Heart right ventricle (tissue), 16 donors: ENCODE results near the gene NRDC. TPM values are rescaled to one million over a fixed set of nuclear protein-coding genes. Genes with fewer than 3 reads are reported as not detected.

Experiments used
- ATAC-seq, 8 donors: fragments of 200-7000 bp; cut with Tn5 transposase; one replicate each; pipeline ENCODE4 v1.9.1; 2020; ENCODE audit warnings: mild to moderate bottlenecking in 8 of 8, moderate library complexity in 8 of 8, moderate number of reproducible peaks in 1 of 8
- DNase-seq, 2 donors: peaks; one replicate each; pipeline ENCODE4 v3.0.0-alpha.2; 2020
- H3K27ac ChIP-seq, 10 donors: fragments of 200-600 bp; sonication (generic) in 2 of 10; one replicate each; pipeline versions ENCODE4 v1.5.0 to v1.8.0; 2020 to 2022; ENCODE audit warnings: mild to moderate bottlenecking in 3 of 10
- H3K27me3 ChIP-seq, 7 donors: fragments of 200-600 bp; one replicate each; pipeline ENCODE4 v1.8.0; 2021 to 2022; ENCODE audit warnings: mild to moderate bottlenecking in 2 of 7
- H3K36me3 ChIP-seq, 9 donors: fragments of 200-600 bp; sonication (generic) in 1 of 9; one replicate each; pipeline versions ENCODE4 v1.5.0 to v1.8.0; 2020 to 2022; ENCODE audit warnings: mild to moderate bottlenecking in 2 of 9
- H3K4me1 ChIP-seq, 9 donors: fragments of 200-600 bp; sonication (generic) in 1 of 9; one replicate each; pipeline versions ENCODE4 v1.5.0 to v1.8.0; 2020 to 2022; ENCODE audit warnings: mild to moderate bottlenecking in 4 of 9
- H3K4me3 ChIP-seq, 10 donors: fragments of 200-600 bp; sonication (generic) in 2 of 10; one replicate each; pipeline versions ENCODE4 v1.5.0 to v1.8.0; 2020 to 2022; ENCODE audit warnings: mild to moderate bottlenecking in 7 of 10, moderate library complexity in 2 of 10
- H3K9me3 ChIP-seq, 11 donors: fragments of 200-600 bp in 10 of 11; sonication (generic) in 2 of 11; one replicate each; pipeline versions ENCODE4 v1.5.0 to v1.8.0; 2013 to 2022; ENCODE audit warnings: mild to moderate bottlenecking in 2 of 11, control low read depth in 1 of 11, moderate library complexity in 1 of 11
- WGBS, 2 donors: extraction: QIAGEN DNeasy Blood & Tissue Kit; methylation state at CpG; one replicate each; pipeline ENCODE4 v1.1.7; 2013; ENCODE audit warnings: inconsistent platforms in 1 of 2; 5-methylcytosine and 5-hydroxymethylcytosine counted together
- intact Hi-C, 10 donors: fragments of 100-400 bp; cut with DNase I; formaldehyde crosslinking; loops; one replicate each; pipeline versions ENCODE4 v1.11.1 to v1.14.2; 2022
- polyA plus RNA-seq, 2 donors: library from polyadenylated mRNA; stranded (reverse); fragments of 200-250 nt; gene quantifications; one replicate each; pipeline ENCODE4 v1.2.3, GENCODE V29; 2013
- total RNA-seq, 10 donors: library from RNA; stranded (reverse); fragmentation: NEBNext Ultra II Directional in 3 of 10; extraction: Animal tissue kit (Norgen Biotek cat#: 25700) in 3 of 10; gene quantifications; one replicate each; pipeline versions ENCODE4 v1.2.1 to v1.2.4, GENCODE V29; 2021 to 2023
- TF ChIP-seq, protein P1 (sequence below), 9 donors: fragments of 200-600 bp; sonication (generic) in 2 of 9; IDR thresholded peaks; one replicate each; pipeline versions ENCODE4 v1.5.0 to v1.8.0; 2021 to 2022; ENCODE audit warnings: antibody characterized with exemption in 9 of 9, mild to moderate bottlenecking in 5 of 9, moderate library complexity in 1 of 9
- donor health status: Arrhythmogenic right ventricular cardiomyopathy.
- donor health status: ischemic (EF 13 %, LVEDD 7.1; RV severe dilation, severe dysfunction).
- donor health status: healthy with polysubstance abuse.
- donor health status: DM: no; HTN: yes; CAD: no.
- donor health status: DM: no; HTN: no; CAD: no.
- donor health status: ischemic (EF 25% LVEDD 6.9; RV normal size, moderate dysfunction).
- donor health status: ischemic (EF 25% LVEDD 5.7; RV mildly dilated, moderate dysfunction).
- donor health status: healthy.
- donor health status: DM: yes; HTN: yes; CAD: no.
- donor health status: Ischemic cardiomyopathy.
- donor health status: ischemic (EF 35%, LVEDD 5.7; RV mildly dilated, moderate dysfunction).
- donor health status: nonischemic (EF 11% LVEDD 7.7; RV severe dilation, severe dysfunction).
- donor health status: DM: yes; HTN: yes; CAD: no.
- donor health status: PGD.
- donor health status: ischemic (EF 29% LVEDD 5.4; RV normal size, mild dysfunction).
- donor health status: nonischemic (EF 23%, LVEDD 6.1; RV moderate dilation, normal function).

The NRDC gene
- total and polyA plus RNA-seq, 12 donors = 77.8 to 228 (median 135) TPM

DNA sequence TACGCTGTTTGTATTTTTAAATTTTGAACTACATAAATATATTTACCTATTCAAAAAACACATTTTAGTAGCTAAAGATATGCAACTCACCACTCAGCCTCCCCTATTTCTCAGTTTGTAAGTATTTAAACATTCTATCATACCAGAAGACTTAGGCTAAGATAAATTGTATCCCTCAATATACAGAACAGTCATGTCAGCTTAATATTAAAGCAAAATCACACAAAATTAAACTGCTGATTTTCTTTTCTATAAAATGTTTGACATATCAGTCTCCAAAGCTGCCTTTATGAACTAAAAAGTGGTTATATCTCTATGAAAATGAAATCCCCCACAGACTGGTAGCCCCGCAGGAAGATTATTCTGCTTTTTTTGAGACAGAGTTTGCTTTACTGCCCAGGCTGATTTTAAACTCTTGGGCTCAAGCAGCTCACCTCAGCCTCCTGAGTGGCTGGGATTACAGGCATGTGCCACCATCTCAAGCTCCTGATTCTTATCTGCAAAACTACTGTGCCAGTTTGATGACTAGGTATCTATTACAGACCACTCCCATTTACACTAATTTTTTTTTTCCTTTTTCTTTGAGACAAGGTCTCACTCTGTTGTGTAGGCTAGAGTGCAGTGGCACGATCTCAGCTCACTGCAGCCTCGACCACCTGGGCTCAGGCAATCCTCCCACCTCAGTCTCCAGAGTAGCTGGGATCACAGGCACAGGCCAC, 37.6 kb downstream of the NRDC start:
- Histone ChIP-seq H3K9me3 (no peaks in the 10 kb centered on the region), H3K27me3 (no peaks in the 10 kb centered on the region), H3K36me3 (peaks cover 0 to 47% (median 11%) of the 10 kb centered on the region in 9 donors), H3K4me3 (no peak overlapping the region), H3K4me1 (no peaks in the 10 kb centered on the region), H3K27ac (no peak overlapping the region)
- DNase-seq (no peak), ATAC-seq (no peak)
- intact Hi-C loops = no loop called here
- TF ChIP-seq, protein P1, sequence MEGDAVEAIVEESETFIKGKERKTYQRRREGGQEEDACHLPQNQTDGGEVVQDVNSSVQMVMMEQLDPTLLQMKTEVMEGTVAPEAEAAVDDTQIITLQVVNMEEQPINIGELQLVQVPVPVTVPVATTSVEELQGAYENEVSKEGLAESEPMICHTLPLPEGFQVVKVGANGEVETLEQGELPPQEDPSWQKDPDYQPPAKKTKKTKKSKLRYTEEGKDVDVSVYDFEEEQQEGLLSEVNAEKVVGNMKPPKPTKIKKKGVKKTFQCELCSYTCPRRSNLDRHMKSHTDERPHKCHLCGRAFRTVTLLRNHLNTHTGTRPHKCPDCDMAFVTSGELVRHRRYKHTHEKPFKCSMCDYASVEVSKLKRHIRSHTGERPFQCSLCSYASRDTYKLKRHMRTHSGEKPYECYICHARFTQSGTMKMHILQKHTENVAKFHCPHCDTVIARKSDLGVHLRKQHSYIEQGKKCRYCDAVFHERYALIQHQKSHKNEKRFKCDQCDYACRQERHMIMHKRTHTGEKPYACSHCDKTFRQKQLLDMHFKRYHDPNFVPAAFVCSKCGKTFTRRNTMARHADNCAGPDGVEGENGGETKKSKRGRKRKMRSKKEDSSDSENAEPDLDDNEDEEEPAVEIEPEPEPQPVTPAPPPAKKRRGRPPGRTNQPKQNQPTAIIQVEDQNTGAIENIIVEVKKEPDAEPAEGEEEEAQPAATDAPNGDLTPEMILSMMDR (IDR thresholded peaks at IDR 0.05) = no peak
- 95 to 97% methylated on average over 4 of the region's 4 CpGs for WGBS, 2 donors

DNA sequence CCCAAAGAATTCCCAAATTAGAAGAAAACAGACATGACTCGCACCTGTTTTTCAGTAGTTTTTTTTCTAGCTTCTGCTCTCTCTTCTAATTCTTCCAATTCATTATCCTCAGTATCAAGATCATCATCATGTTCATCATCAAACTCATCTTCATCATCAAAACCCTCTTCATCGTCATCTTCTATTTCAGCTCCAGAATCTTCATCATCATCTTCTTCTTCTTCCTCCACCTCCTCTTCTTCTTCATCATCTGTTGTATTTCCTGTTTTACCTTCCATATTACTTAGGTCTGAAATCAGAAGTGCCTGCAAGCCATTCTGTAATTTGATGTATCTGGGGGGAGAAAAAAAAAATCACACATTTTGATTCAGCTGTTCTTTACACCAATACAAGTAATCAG, 38.3 kb downstream of the NRDC start:
- intact Hi-C loops = no loop called here
- no peak overlapping the region for H3K4me3 ChIP-seq
- H3K27ac ChIP-seq = no peak overlapping the region
- TF ChIP-seq, protein P1 (IDR thresholded peaks at IDR 0.05) = no peak
- DNase-seq (no peak), ATAC-seq (no peak)
- 79 to 96% methylated on average over 2 of the region's 2 CpGs for WGBS, 2 donors
- peaks cover 0 to 53% (median 15%) of the 10 kb centered on the region in 9 donors for H3K36me3 ChIP-seq
- no peaks in the 10 kb centered on the region for H3K9me3 ChIP-seq
- no peaks in the 10 kb centered on the region for H3K27me3 ChIP-seq
- no peaks in the 10 kb centered on the region for H3K4me1 ChIP-seq

DNA sequence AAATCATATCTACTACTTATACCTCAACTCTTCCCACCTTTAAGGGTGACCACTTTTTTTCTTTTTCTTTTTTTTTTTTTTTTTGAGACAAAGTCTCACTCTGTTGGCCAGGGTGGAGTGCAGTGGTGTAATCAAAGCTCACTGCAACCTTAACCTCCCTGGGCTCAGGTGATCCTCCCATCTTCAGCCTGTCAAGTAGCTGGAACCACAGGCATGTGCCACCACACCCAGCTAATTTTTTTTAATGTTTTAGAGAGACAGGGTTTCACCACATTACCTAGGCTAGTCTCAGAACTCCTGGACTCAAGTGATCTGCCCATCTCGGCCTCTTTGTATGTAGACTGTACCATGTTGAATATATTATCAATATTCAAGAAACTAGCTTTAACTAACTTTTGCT, 39.4 kb downstream of the NRDC start:
- H3K27me3 ChIP-seq = no peaks in the 10 kb centered on the region
- ATAC-seq = no peak
- WGBS, 2 donors = 94 to 97% methylated on average over 1 of the region's 1 CpG

DNA sequence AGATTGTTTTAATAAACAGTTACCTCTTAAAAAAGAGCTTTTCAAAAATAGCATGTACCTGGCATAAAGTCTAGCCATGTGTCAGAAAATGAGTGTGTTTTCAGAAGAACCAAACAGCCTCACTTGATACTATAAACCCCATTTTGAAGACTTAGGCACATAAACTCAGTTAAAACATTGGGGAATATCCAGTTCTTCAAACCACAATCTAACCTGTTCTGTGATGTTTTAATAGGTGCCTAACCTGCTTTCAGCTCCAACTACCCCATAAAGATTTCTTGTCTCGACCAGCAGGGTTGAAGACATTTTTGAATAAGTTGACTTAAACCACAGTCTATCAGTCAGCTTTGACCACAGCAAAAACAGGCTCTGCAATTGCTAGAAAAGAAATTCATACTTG, 41.3 kb downstream of the NRDC start:
- no peaks in the 10 kb centered on the region for H3K4me1 ChIP-seq
- H3K4me3 ChIP-seq = no peak overlapping the region
- TF ChIP-seq, protein P1 (IDR thresholded peaks at IDR 0.05) = no peak
- H3K27ac ChIP-seq = no peak overlapping the region
- no peaks in the 10 kb centered on the region for H3K9me3 ChIP-seq
- H3K36me3 ChIP-seq = peaks cover 0 to 80% (median 25%) of the 10 kb centered on the region in 9 donors
- DNase-seq (no peak), ATAC-seq (no peak)
- no peaks in the 10 kb centered on the region for H3K27me3 ChIP-seq
- intact Hi-C loops = no loop called here
- WGBS, 2 donors = 93 to 94% methylated on average over 1 of the region's 1 CpG

More for the DNA sequence above, 39.4 kb downstream of the NRDC start:
- TF ChIP-seq, protein P1 (IDR thresholded peaks at IDR 0.05) = no peak
- H3K36me3 ChIP-seq = peaks cover 0 to 64% (median 17%) of the 10 kb centered on the region in 9 donors
- H3K27ac ChIP-seq = no peak overlapping the region
- no peaks in the 10 kb centered on the region for H3K9me3 ChIP-seq
- intact Hi-C loops = no loop called here
- H3K4me3 ChIP-seq = no peak overlapping the region
- H3K4me1 ChIP-seq = no peaks in the 10 kb centered on the region
- no peak for DNase-seq
